Keratinocyte (primary cell): ENCODE data around the gene KIAA1191. TPM values are rescaled to one million over a fixed set of nuclear protein-coding genes. Genes with fewer than 3 reads are reported as not detected.

ENCODE experiments used
- DNase-seq: peaks from one replicate; pipeline ENCODE4 v3.0.0-alpha.2; 2011; ENCODE audit warnings: low read depth, missing footprints, low spot score
- FAIRE-seq: peaks from 2 replicates; lab custom pipeline; 2011; peaks lifted over from hg19 to GRCh38; lab: Jason Lieb, UNC
- H2AFZ ChIP-seq: 2 replicates; pipeline ENCODE4 v1.6.0; 2012; ENCODE audit warnings: low read length, control low read depth, inconsistent platforms; ENCODE audit not compliant: control insufficient read depth
- H3K27ac ChIP-seq: 2 replicates; pipeline ENCODE4 v1.5.1; 2011; ENCODE audit warnings: low read length; ENCODE audit not compliant: control insufficient read depth, insufficient read depth
- H3K27me3 ChIP-seq: 3 replicates; pipeline ENCODE4 v1.6.0; 2011; ENCODE audit warnings: low read length; ENCODE audit not compliant: control insufficient read depth, insufficient read depth; ENCODE audit errors: extremely low read depth
- H3K36me3 ChIP-seq, 2 experiments: 2 replicates in 1 of 2; 3 replicates in 1 of 2; pipeline ENCODE4 v1.5.1; 2011; ENCODE audit warnings: low read length in 2 of 2, mild to moderate bottlenecking in 1 of 2; ENCODE audit not compliant: control insufficient read depth in 2 of 2, insufficient read depth in 2 of 2; ENCODE audit errors: extremely low read depth in 1 of 2
- H3K4me1 ChIP-seq: 3 replicates; pipeline ENCODE4 v1.5.1; 2011; ENCODE audit warnings: low read length; ENCODE audit not compliant: control insufficient read depth, insufficient read depth; ENCODE audit errors: extremely low read depth
- H3K4me2 ChIP-seq: 3 replicates; pipeline ENCODE4 v1.6.0; 2011; ENCODE audit warnings: low read depth, low read length; ENCODE audit not compliant: control insufficient read depth, insufficient read depth; ENCODE audit errors: extremely low read depth
- H3K4me3 ChIP-seq, 3 experiments: fragments of 200-600 bp in 1 of 3; sonication (generic) in 1 of 3; 2 replicates in 2 of 3; 3 replicates in 1 of 3; pipeline ENCODE4 v1.5.1; 2011 to 2016; ENCODE audit warnings: low read length in 3 of 3, mild to moderate bottlenecking in 3 of 3, control low read depth in 2 of 3, inconsistent platforms in 1 of 3, low read depth in 1 of 3, mixed read lengths in 1 of 3, mixed run types in 1 of 3, moderate library complexity in 1 of 3; ENCODE audit not compliant: control insufficient read depth in 2 of 3, insufficient read depth in 2 of 3; ENCODE audit errors: extremely low read depth in 1 of 3
- H3K79me2 ChIP-seq: 2 replicates; pipeline ENCODE4 v1.6.0; 2012; ENCODE audit warnings: low read length; ENCODE audit not compliant: control insufficient read depth, insufficient read depth
- H3K9ac ChIP-seq: 3 replicates; pipeline ENCODE4 v1.6.0; 2011; ENCODE audit warnings: low read length; ENCODE audit not compliant: control insufficient read depth, insufficient read depth; ENCODE audit errors: extremely low read depth
- H3K9me1 ChIP-seq: 3 replicates; pipeline ENCODE4 v1.6.0; 2011; ENCODE audit warnings: low read length; ENCODE audit not compliant: control insufficient read depth, insufficient read depth; ENCODE audit errors: extremely low read depth
- H3K9me3 ChIP-seq: 2 replicates; pipeline ENCODE4 v1.5.1; 2012; ENCODE audit warnings: low read depth, low read length; ENCODE audit not compliant: control insufficient read depth
- H4K20me1 ChIP-seq: 3 replicates; pipeline ENCODE4 v1.6.0; 2011; ENCODE audit warnings: low read length; ENCODE audit not compliant: control insufficient read depth, insufficient read depth; ENCODE audit errors: extremely low read depth
- CTCF ChIP-seq, 3 experiments: IDR thresholded peaks in 1 of 3; conservative IDR thresholded peaks in 1 of 3; optimal IDR thresholded peaks in 1 of 3; 2 replicates in 2 of 3; 3 replicates in 1 of 3; pipeline versions ENCODE3 to v1.5.1; 2011; ENCODE audit warnings: low read length in 3 of 3, mild to moderate bottlenecking in 3 of 3, moderate library complexity in 2 of 3, control low read depth in 1 of 3, inconsistent platforms in 1 of 3; ENCODE audit not compliant: insufficient read depth in 2 of 3; ENCODE audit errors: extremely low read depth in 1 of 3
- EZH2 ChIP-seq: IDR thresholded peaks from one replicate; pipeline ENCODE4 v1.6.1; 2012; ENCODE audit warnings: inconsistent platforms, mild to moderate bottlenecking, low read length, moderate library complexity
- dilution Hi-C: fragments of 300-500 bp; cut with MboI; formaldehyde crosslinking; loops from one replicate; pipeline ENCODE4 v1.7.0; 2020; ENCODE audit warnings: low sequenced_read_pairs; ENCODE audit not compliant: extremely low pct_ligation_motif_present
- polyA plus RNA-seq, 5 experiments: library from polyadenylated mRNA; depleted of rRNA in 3 of 5; stranded (reverse) in 3 of 5; stranded (forward) in 1 of 5; unstranded in 1 of 5; fragments of >200 nt; gene quantifications; 1 replicate in 1 of 5; 2 replicates in 3 of 5; 3 replicates in 1 of 5; pipeline versions ENCODE4 v1.2.1 to v1.2.3, GENCODE V29; 2011 to 2012; ENCODE audit warnings: missing spikeins in 2 of 5, low read depth in 1 of 5, low replicate concordance in 1 of 5

Gene KIAA1191
- polyA plus RNA-seq, 1 donor (not counting 4 experiments of a cell fraction or from before 2014, with no cell fraction given): 100 TPM

DNA sequence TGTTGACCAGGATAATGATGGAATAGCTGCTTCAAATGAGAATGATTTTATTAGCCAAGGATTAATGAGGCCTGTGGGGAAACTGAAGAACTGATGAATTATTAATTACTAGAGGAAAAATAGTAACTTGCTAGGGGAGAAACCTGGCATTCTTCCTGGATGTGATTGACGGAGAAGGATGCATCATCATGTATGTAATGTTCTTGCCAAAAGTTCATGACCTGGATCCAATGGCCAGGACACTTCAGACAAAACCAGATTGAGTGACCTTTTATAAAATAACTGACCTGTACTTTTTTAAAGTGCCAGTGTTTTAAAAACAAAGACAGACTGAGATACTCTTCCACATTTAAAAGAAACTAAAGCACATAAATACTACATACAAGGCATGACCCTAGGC, 23.7 kb downstream of the KIAA1191 start:
- H2AFZ ChIP-seq: no peak overlapping the region
- no peak overlapping the region for H3K9ac ChIP-seq
- no peak overlapping the region for H3K27ac ChIP-seq
- DNase-seq (no peak), FAIRE-seq (no peak)
- no peak overlapping the region for H3K4me3 ChIP-seq
- no peak overlapping the region for H3K4me2 ChIP-seq
- no peaks in the 10 kb centered on the region for H3K79me2 ChIP-seq
- peaks cover 4 to 6% of the 10 kb centered on the region in 2 experiments for H3K36me3 ChIP-seq
- no peaks in the 10 kb centered on the region for H3K27me3 ChIP-seq
- no peaks in the 10 kb centered on the region for H3K9me3 ChIP-seq
- H3K9me1 ChIP-seq: no peaks in the 10 kb centered on the region
- dilution Hi-C loops: no loop called here
- no peaks in the 10 kb centered on the region for H4K20me1 ChIP-seq
- peaks cover 6% of the 10 kb centered on the region for H3K4me1 ChIP-seq
- TF ChIP-seq CTCF (optimal IDR thresholded peaks at IDR 0.05 in 1 of 3, IDR thresholded peaks at IDR 0.05 in 1 of 3, conservative IDR thresholded peaks at IDR 0.05 in 1 of 3; ENCODE audit: extremely low read depth in 1 of 3, insufficient read depth in 2 of 3, low read length in 3 of 3) (no peak), EZH2 (no peak)

GRCh38 chr5:176334031-176334770, 27.4 kb downstream of the KIAA1191 start:
- Histone ChIP-seq H4K20me1 (no peaks in the 10 kb centered on the region), H3K9ac (no peak overlapping the region), H3K4me1 (peaks cover 6% of the 10 kb centered on the region), H3K36me3 (peaks cover 1 to 6% of the 10 kb centered on the region in 2 experiments), H3K9me3 (no peaks in the 10 kb centered on the region), H3K79me2 (no peaks in the 10 kb centered on the region), H2AFZ (no peak overlapping the region), H3K9me1 (no peaks in the 10 kb centered on the region), H3K27me3 (no peaks in the 10 kb centered on the region), H3K27ac (peak overlapping the region; percentile 36), H3K4me2 (peak overlapping the region; percentile 58), H3K4me3 (no peak overlapping the region)
- dilution Hi-C loops: no loop called here
- no peak for FAIRE-seq
- TF ChIP-seq CTCF (optimal IDR thresholded peaks at IDR 0.05 in 1 of 3, IDR thresholded peaks at IDR 0.05 in 1 of 3, conservative IDR thresholded peaks at IDR 0.05 in 1 of 3; ENCODE audit: extremely low read depth in 1 of 3, insufficient read depth in 2 of 3, low read length in 3 of 3) (no peak), EZH2 (no peak)
- peak; percentile 15 for DNase-seq
